ENCODE measurements around the gene DOCK1.
A peak's percentile ranks its signal among the peaks of the same experiment; 100 is the strongest.
"Not testable (repeated sequence)": the region's sequence is repeated elsewhere in the genome, so short reads cannot be mapped to it uniquely, and the experiment has no call there.

The DOCK1 gene

DNA sequence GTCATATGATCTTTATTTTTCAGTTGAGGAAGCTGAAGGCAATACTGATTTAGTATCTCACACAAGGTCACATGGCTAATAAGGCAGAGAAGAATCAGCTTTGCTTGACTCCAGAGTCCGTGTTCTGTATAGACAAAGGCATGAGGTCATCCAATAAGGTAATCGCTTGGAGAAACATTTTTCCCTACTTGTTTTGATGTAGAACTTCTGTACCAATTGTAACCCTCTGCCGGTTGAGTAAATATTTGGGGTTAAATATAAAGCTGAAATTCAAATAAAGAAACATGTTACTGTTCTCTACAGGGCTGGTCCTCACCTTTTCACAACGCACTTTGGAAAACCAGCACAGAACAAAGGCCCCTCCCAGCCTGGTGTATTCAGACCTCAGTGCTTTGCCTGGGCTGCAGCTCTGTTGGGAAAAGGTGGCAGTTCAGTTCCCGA, 374.1 kb downstream of the DOCK1 start:
- DNase-seq (ENCODE audit: low spot score) = peak; percentile 41

DNA sequence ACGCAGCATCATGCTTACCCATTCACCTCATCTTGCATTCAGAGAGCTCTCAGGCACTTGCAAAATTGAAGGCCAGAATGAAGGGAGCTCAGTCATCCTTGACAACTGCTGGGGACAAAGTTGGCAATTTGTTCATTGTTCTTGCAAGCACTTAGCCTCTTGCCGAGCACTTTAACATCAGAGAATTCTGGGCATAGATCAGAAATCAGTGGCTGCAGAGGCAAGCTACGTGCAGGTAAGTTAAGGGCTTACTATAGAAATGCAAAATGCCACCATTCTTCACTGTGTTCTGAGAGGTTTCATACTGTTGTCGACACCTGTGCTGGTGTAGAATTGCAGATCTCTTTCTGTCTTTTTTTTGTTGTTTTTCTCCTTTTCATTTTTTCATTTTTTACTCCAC, 375.2 kb downstream of the DOCK1 start:
- no peak for DNase-seq (ENCODE audit: low spot score)

DNA sequence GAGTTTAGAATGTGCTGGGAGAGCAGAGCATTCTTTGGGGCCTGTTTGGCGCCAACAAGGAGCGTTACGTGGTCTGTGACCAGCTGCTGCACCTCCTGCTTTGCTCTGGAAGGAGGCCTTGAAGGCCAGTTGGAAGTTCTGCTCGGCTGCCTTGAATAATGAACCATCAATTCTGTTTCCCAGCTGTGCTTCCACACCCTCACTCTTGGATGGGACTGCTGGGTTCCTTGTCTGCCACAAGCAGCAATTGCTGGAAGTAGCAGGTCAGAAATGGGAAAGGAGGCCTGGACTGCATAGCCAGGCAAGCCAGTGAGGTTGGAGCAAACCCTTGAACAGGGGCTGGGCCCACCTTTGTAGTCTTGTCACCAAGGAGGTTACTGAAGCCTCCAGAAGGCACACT, 377.8 kb downstream of the DOCK1 start:
- no peak for DNase-seq (ENCODE audit: low spot score)

DNA sequence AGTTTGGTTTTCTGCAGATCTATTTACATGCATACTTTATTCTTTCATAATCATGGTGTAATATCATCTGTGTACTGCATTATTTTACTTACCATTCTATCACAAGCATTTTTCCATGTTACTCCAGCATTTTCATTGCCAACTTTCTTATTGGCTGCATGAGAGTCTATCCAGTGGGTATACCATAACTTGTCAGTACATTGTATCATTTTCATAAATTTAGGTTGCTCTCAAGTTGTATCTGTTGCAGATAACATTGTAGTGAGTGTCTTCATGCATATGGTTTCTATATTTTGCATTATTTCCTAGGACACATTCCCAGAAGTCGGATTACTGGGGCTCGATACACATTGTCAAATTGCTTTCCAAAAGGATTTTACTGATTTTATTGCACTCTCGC, 378.3 kb downstream of the DOCK1 start:
- DNase-seq (ENCODE audit: low spot score) = no peak

DNA sequence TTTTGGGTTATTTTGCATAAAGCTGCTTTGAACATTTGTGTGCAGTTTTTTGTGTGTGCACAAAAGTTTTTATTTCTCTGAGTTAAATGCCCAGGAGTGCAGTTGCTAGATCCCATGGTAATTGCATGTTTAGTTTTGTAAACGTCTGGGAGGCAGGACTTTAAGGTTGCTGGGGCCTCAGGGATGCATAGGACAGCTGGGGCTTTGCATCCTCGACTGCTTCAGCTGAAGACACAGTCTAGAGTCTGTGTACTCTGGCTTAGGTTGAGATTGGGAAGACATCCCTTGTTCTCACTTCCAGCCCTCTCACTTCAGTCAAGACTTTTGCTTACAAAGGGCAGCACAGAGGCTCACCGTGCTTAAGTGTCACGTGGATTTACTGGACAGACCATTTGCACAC, 385.6 kb downstream of the DOCK1 start:
- no peak for DNase-seq (ENCODE audit: low spot score)

DNA sequence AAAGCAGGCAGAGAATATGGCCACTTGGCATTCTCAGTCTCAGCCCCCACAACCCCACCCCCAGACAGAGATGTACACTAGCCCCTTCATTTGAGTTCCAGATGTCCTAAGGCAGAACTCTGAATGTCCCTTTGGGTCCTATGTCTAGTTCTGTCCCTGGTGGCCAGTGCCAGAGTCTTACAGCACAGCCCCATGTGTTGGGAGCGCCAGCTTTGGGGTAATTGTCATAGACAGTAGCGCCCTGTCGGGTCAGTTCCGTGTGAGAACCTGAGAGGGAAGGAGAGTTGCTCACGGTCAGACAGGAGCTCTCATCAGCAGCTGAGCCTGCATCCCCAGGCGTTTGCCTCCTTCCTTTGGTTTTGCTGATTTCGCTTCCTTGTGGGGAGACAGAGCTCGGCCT, 386.1 kb downstream of the DOCK1 start:
- DNase-seq (ENCODE audit: low spot score) = no peak

DNA sequence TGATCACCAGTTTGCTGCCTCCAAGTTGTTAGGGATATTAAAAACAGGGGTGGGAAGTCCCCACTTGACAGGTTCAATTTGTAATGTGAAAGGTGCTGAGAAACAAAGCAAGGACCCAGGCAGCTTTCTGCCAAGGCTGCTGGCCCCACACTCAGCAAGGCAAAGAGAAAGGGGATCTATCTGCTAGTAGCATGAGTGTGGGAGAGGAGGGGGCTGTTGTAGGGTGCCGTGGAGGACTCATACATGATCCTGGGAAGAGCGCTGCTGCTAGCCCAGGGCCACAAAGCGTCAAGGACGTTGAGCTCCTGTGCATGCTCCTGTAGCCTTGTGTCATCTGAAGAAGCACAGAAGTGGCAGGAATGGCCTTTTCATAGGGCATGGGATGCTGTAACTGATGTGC, 387.7 kb downstream of the DOCK1 start:
- no peak for DNase-seq (ENCODE audit: low spot score)

DNA sequence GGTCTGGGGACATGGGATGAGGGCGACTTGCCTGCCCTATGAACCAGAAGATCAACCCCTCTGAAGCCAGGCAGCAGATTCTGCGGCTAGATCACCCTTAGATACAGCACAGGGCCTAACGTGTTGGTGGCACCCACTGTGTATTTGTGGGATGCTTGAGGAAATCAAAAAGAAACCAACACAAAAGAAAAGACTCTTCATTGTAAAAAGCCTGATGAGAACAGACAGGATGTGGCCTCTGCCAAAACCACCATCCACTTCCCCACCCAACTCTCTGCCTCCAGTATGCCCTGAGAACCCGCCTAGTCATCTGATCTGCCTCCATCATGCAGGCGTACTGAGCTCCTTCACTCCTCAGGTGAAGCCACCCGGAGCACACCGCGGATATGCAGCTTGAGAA, 388.4 kb downstream of the DOCK1 start:
- DNase-seq (ENCODE audit: low spot score) = no peak

DNA sequence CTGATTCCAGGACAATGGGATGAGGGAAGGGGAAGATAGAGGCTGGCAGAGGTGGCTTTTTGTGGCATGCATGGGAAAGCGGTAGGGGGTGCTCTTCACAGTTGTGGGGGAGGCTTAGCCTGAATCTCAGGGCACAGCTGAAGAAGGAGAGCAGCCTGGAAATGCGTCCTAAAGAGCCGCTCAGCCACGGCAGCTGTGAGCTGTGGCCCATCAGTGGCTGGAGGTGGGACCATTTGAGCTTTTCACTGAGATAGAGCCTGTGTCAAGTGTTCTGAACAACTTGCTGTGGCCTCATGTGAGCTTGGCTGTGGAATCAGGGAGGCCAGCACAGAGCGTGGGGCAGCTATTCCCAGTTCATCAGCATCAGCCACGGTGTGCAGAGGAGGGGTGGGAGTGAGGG, 391.5 kb downstream of the DOCK1 start:
- no peak for DNase-seq (ENCODE audit: low spot score)

DNA sequence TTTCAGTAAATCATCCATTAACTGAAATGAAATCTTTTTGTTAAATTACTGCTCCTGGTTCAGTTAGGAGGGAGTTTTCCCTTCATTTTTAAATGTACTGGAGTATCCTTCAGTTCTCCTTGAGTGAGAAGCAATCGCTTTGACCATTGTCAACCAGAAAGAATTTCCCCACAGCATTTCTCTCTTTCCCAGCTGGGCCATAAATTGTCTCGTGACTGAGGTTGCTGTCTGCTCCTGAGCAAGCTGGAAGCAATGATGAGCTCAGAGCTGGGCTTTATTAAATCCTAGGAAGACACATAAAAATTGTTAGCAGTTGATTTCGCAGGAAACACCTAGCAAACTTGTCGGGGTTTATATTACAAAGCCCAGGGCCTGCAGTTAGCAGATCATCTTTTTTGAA, 393.2 kb downstream of the DOCK1 start:
- no peak for DNase-seq (ENCODE audit: low spot score)

DNA sequence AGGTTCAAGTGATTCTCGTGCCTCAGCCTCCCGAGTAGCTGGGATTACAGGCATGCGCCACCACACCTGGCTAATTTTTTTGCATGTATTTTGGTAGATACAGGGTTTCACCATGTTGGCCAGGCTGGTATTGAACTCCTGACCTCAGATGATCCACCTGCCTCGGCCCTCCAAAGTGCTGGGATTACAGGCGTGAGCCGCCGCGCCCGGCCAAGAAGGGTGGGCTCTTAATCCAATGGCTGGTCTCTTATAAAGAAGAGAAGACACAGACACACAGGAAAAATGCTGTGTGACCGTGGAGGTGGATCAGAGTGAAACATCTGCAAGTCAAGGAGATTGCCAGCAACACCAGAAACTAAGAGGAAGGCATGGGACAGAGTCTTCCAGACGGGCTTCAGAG, 394.0 kb downstream of the DOCK1 start:
- DNase-seq (ENCODE audit: low spot score) = not testable (repeated sequence)

DNA sequence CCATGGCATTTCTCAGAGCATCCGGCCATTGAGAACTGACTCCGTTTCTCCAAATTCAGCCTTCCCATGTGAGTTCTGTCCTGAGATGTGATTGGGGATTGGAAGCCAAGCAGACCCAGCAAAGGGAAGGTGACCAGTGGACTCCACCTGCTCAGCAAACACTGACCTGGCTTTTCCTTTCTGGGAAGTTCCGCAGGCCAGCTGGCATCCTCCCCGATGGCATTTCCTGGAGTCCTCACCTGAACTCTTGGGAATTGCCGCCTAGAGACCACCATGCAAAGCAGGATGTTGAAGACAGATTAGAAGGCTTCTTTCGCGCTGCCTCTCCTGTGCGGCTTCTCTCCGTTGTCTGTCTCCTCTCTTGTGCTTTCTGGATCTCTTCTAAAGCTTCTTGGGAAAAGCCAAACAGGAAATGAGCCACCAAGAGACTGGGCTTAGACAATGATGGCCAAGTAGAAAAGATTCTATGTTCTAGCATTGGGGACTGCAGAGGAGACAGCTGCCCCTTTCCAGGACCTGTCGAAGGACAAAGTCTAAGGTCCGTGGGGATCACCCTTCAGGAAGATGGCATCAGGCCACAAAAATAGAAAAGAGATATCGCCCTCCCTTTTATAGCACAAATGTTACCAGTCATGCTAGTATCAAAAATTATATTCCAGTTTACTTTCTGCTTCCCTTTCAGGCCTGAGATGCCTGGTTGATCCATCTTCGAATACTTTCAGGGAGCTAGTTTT, 394.9 kb downstream of the DOCK1 start:
- DNase-seq (ENCODE audit: low spot score) = no peak

DNA sequence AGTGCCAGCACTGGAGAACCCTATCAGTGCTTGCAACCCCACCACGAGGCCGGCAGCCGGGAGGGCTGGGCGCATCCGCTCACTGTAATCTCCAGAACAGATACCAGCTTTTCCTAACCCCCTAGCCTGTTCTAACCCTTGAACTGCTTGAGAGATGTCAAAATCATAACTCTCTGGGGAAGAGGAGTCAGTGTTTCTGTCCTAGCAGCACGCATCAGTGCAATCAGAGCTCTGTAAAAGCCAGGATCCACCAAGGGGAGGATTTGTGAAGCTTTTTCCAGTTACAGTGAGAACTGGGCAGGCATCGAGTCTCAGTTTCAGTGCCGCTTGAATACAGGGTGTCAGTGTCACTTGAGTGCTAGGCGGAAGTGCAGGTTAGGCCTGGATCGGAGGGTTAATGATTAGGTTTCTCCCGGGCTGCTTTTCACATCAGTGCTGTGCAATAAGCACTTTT, 395.7 kb downstream of the DOCK1 start:
- DNase-seq (ENCODE audit: low spot score) = peak; percentile 77

DNA sequence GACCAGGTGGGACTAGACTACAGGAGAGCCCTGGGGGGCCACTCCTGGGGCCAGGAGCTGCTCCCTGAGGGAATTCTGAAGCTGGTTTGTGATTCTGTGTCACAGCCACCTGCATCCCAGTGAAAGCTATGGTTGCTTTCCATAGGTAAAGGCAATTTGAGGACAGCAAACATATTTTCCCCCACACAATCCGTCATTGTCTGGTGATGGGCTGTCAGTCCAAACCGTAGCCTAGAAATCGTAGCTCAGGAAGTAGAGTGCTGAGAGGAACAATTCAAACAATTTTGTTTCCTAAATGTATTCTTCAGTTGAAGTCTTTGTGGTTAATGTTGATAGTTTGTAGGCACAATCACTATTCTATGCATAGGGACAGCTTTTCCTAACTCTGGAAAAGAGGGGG, 397.1 kb downstream of the DOCK1 start:
- DNase-seq (ENCODE audit: low spot score) = no peak

DNA sequence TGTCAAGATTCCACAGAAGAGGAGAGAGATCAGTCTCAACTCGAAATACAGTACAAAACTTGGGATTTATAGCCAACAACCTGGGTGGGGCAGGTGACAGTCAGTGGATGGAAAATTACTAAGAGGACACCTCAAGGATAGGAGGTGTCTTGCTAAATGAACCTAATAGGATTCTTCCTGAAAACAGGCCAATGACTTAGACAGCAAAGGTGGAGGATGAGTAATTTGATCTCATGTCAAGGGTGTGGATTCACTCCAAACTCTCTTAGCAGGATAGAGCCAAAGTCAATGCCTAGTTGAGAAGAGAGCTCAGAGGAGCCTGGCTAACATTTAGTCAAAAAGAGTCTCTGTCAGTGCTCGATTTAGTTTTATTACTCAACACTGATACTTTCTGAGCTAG, 397.9 kb downstream of the DOCK1 start:
- no peak for DNase-seq (ENCODE audit: low spot score)

DNA sequence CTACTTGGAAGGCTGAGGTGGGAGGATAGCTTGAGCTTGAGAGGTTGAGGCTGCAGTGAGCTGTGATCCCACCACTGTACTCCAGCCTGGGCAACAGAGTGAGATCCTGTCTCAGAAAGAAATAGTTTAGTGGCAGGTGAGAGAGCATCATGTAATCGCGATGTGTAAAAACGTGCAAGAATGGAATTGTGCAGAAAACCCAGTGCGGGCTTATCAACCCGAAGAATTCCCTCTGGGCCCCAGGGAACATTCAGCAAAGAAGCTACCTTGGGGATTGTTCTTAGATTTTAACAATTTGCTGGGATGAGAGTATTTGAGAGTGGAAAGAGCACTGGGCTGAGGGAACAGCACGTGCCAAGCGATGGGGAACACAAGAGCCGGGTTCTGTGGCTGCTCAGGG, 398.5 kb downstream of the DOCK1 start:
- no peak for DNase-seq (ENCODE audit: low spot score)

DNA sequence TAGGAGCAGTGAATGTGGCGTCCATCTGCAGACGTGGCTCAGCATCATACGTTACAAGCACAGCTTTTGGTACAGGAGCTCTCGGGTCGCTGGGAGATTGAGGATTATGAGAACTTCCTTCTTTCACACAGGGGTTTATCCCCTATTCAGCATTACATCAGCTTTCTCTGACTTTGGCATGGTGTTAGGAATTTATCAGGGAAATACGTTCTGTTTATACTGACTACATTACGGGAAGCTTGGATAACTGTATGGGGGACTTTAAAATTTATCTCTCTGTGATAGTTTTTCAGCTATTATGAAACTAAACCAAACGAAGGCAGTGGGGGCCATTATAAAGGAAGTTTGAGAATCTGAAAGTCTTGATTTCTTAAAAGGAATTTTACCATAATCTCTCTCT, 401.3 kb downstream of the DOCK1 start:
- no peak for DNase-seq (ENCODE audit: low spot score)

DNA sequence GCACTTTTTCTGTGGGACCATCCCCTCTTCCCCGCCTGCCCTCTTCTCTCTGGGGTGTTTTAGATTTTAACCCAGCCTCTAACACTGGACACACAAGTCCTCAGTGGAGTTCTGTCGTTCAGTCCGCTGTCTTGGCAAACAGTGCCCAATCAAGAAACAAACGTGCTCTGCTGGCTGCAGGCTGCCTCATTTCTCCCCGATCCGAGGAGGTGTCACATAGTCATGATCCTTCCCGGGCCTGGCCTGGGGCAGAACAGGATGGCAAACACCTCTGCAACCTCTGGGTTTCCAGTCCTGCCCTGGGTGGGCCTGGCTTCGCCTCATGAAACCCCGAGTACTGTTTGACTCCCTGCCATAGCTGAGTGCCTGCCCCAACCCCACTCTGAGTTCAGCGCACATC, 402.1 kb downstream of the DOCK1 start:
- no peak for DNase-seq (ENCODE audit: low spot score)

DNA sequence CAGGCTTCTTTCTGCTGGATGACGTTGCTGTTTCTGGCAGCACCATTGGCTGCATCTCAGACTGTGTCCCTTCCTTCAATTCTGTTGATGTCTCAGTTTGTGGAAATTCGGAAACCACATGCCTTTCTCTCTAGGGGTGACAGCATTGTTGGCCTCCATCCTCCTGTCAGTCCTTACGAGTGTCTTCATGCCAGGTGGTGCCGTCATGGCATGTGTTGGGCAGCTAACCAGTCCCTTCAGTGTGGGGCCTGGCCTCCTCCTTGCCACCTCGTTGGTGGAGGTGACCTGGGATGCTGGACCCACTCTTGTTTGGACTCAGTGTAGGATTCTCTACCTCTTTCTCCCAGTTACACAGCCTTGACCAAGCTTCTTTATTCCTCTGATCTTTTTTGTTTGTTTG, 402.8 kb downstream of the DOCK1 start:
- DNase-seq (ENCODE audit: low spot score) = no peak

DNA sequence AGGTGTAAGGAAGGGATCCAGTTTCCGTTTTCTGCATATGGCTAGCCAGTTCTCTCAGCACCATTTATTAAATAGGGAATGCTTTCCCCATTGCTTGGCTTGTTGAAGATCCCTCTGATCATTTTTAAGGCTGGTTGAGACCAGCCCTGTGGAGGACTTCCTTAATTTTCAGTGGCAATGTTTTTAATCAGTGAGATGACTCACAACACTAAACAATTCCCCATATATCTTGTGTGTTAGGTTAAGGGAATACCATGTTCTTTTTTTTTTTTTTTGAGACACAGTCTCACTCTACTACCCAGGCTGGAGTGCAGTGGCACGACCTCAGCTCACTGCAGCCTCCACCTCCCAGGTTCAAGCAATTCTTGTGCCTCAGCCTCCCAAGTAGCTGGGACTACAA, 404.4 kb downstream of the DOCK1 start:
- not testable (repeated sequence) for DNase-seq (ENCODE audit: low spot score)

DNA sequence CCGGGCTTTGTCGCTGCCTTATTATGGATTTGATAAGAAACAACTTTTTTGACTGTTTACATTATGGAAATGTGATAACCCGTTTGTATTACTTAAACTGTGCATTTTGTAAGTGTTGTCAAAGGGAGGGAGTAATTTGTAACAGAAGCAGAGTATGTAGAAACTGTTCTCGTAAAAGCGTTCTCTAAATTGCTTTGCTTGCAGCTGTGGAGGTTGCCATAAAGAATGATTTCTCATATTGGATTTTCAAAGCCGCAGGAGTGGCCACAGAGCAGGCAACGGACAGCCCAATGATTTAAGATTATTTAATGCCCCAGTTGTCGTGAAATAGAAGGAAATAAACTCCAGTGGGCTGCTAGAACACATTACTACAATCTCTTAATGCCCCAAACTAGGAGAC, 405.2 kb downstream of the DOCK1 start:
- DNase-seq (ENCODE audit: low spot score) = no peak

DNA sequence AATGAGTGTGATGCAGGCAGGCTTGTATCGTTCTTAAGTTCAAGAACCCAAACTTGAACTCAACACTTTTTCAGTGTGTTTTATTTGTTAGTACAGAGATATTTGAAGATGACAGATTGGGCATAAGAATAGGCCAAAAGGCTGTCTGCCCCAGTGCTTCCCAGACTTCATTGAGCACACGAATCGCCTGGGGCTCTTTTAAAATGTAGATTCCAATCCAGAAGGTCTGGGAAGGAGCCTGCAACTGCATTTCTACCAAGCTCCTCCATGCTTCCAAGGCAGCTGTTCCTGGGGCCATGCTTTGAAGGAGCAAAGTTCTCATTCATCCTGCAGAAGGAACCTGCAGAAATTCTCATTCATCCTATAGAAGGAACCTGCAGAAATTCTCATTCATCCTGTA, 405.7 kb downstream of the DOCK1 start:
- DNase-seq (ENCODE audit: low spot score) = no peak

DNA sequence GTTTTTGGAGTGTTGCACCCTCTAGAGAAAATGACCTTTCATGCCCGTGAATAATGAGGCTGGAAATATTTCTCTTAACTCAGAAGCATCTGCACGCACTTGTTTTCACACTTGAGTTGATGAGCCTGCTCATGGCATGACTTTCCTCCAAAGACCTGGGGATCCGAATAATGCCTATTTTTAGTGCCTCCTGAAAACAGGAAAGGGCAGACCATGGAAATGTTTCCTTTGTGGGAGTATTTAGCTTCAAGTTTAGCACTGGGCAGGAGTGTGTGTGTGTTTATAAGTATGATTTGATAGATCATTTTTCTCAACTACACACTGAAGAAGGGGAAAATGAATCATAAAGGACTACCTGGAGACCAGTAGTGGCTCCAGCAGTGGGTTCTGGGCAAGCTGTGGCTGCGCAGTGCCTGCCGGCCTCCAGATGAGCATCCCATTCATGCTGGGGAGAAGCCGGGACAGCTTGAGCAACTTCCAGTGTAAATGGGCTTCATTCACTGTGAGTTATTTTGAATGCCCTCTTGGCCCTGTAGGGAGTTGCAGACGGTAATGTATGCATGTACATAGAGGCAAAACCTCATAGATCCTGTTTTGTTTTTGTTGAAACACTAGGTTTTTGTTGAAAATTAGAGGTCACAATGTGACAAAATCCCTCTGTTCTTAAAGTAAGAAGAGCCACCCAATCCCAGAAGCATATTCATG, 408.9 kb downstream of the DOCK1 start:
- DNase-seq (ENCODE audit: low spot score) = peak; percentile 11

DNA sequence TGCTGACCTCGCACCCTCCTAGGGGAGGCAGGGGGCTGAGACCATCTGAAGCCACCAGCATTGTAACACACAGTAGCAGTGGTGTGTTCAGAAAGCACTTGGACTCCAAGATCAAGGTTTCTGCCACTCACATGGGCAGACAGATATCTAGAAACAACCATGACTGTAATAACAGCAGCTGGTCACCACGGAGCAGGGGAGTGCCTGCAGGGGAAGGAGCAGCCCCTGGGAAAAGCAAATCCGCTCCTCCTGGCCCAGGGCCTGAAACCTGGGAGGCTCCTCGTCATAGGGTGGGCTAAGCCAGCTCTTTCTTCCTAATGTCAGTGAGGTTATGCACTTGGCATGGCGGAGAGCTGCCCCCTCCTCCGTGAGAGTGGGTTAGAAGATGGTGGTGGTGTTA, 409.6 kb downstream of the DOCK1 start:
- no peak for DNase-seq (ENCODE audit: low spot score)

Measured in kidney tubule cell (primary cell).